M059J (cell line): Measurements from ENCODE around the gene PIM3. TPM values are rescaled to one million over a fixed set of nuclear protein-coding genes. Genes with fewer than 3 reads are reported as not detected.
"Not testable (repeated sequence)": the region's sequence is repeated elsewhere in the genome, so short reads cannot be mapped to it uniquely, and the experiment has no call there.

ENCODE experiments used
- DNase-seq: peaks from one replicate; pipeline ENCODE4 v3.0.0-alpha.2; 2012; ENCODE audit warnings: low read depth
- total RNA-seq: library from RNA; depleted of rRNA; stranded (reverse); fragments of >200 nt; shearing (Covaris generic); gene quantifications from 2 replicates; pipeline ENCODE4 v1.2.3, GENCODE V29; 2014

The PIM3 gene
- total RNA-seq, 1 experiment from 2014 or later: 44.2 TPM

GRCh38 chr22:49966774-49967705 lies 6.5 kb downstream of the PIM3 start:
- DNase-seq: no peak

DNA sequence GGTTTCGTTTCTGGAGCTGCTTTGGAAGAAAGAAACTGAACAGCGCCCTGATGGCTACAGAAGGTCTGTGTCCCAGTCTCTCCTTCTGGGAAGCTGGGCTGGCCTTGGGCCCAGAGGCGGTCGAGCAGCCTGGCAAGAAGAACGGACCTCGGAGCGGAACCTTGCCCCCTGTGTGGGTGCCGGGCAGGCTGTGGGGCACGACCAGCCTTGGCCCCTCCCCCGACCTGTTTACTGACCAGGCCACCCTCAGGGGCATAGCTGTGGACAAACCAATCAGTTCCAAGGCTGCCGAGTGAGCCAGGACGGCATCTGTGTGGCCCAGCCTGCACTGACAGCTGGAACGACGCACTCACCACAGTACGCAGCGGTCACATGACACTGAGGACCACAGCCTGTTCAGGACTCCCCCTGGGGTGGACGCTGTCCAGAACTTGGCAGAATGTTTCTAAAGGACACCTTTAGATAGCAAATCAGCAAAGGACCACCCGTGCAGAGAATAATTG lies 7.2 kb downstream of the PIM3 start:
- DNase-seq: no peak

GRCh38 chr22:49968313-49968830 lies 7.8 kb downstream of the PIM3 start:
- no peak for DNase-seq

DNA sequence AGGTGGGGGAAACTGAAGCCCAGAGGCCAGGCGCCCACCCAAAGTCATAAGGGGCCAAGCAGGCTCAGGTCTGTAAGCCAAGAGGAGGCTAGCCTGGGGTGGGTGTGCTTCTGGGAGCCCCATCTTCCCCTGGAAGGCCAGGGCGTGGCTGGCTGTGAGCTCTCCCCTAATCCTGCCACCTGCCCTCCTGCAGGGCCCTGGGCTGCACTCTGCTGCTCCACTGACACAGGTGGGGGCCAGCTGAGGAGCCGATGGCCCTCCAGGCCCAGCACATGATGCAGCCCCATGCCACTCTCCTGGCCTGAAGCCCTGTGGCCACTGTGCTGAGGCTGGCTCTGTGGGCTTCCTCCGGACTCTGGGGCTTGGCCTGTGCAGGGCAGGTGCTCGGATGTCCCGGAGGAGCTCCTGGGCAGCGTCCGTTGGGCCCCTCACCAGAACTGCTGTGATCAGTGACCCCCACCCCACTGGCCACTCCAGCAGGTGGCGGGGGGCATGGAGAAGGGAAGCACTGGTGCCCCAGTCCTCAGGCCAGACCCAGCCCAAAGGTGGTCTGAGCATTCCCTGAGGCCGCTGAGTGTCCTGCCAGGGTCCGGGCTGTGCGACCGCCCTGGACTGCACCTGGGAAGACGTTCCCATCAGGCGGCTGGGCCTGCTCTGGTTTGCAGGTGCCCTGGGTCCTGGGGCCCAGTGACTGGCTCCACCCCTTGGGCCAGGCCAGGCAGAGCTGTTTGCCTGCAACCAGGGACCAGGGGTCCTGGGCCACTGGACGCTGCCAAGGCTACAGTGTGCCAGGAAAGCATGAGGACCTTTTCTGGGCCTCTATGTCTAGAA lies 8.5 kb downstream of the PIM3 start:
- DNase-seq: no peak

DNA sequence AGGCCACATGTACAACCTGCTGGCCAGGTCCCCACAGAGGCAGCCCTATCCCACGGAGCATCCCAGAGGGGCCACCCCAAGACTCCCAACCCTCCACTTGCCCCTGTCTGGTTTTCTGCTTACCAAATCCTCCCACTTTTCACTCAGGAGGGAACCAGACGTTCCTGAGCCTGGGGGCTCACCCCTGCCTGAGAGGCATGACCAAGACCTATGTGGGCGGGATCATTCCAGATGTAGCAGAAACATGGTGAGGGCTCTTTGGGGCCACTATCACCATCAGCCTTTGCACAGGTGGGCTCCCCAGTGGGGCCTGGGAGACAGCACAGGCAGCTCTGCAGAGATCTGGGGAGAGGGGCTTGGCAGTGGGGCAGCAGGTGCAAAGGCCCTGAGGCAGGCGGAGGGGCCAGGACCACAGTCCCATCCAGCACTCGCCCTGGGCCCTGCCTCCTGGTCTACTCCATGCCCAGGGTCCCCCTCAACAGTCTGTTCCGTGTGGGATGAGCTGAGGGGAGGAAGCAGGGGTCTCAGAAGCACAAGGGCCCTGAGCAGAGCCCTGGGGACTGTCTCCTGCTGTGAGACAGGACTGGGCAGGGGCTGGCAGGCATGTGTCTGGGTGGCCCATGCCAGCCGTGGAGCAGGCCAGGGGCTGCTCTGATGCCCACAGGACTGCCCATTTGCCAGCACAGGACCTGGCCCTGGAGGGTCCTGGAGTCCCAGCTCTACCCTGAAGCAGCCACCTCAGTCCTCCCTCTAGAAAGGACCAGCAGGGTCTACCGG lies 9.4 kb downstream of the PIM3 start:
- DNase-seq: no peak

DNA sequence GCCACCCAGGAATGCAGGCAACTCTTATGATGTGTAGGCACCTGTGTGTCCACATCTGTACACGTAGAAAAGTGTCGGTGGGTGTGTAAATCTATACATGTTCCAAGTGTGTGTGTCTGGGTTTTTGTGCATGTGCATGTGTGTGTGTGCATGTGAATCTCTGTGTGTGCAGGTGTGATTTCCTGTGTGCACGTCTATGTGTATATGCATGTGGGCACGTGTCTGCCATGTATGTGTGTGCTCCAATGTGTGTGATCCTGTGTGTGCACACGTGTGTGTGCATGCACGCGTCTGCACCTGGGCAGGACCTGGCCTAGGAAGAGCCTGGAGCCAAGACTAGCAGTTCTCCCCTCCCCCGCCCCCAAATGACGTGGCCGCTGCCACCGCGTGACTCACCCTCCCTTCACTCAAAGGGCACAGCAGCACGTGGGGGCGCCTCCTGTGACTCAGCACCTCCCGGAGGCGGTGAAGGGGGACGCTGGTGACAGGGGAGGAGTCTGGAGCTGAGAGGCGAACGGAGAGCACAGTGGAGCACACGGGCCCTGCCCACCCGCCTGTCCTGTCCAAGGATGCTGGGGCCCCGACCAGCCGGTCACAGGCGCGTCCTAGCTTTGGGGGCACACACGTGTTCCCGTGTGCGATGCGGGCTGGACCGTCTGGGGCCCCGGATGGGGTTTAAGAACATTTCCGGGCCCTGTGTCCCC lies 10.1 kb downstream of the PIM3 start:
- DNase-seq: peak; percentile 98

DNA sequence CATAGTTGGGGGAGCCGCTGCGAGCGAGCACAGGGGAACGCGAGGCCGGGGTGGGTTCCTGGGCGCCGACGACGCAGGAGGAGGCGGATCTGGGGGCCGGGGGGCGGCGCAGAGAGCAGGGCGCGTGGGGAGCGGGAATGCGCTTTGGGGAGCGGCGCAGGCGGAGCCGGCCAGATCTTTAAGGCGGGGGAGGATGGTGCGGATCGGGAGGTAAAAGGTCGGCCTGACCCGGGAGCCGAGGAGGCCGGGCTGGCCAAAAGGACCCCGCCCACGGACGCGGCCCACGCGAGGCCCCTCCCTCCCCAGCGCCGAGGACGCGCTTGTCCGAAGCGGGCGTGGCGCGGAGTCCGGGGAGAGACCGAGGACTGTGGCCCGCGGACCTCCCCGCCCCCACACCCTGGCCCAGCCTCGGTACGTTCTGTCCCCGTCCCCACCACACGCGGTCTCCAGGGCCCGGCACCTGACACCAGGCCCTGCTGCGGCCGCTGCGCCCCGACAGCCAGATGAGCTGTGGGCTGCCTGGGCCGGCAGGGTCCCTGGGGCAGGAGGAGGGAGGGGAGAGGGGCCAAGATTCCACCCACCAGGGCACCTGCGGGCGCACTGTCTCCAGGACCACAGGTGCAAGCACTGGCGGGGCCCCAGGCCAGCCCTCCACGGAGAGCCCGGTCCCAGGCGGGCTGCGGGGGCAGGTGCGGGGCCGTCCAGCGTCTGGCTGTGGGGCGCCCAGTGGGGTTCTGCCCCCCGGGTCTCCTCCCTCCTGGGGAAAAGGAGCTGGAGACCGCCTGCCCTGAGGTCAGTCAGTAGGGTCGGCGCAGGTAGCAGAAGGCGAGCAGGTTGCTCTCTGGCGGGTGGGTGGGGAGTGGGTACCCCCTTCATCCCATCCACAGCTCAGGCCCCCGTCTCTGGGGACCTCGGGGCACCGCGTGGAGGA lies 10.9 kb downstream of the PIM3 start:
- peak; percentile 67 for DNase-seq

- no peak for DNase-seq
Measured at GRCh38 chr22:49972163-49973017, 11.8 kb downstream of the PIM3 start.

GRCh38 chr22:49973018-49973961 lies 12.7 kb downstream of the PIM3 start:
- DNase-seq: no peak

- no peak for DNase-seq
Measured at GRCh38 chr22:49975543-49976389, 15.2 kb downstream of the PIM3 start.

- DNase-seq: peak; percentile 19
Measured at GRCh38 chr22:49976439-49977175, 16.0 kb downstream of the PIM3 start.

DNA sequence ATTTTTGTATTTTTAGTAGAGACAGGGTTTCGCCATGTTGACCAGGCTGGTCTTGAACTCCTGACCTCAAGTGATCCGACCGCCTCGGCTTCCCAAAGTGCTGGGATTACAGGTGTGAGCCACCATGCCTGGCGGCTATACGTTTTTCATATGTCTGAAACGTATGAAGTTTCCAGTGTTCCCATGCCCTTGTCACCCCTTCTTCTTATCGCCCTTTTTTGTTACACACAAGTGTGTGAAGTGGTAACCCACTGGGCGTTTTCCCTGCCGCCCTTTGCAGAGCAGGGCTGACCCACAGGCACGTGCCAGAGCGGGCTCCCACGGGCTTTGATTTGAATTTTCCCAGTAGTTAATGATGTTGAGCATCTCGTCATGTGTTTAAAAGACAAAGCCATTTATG lies 17.0 kb downstream of the PIM3 start:
- DNase-seq: no peak

DNA sequence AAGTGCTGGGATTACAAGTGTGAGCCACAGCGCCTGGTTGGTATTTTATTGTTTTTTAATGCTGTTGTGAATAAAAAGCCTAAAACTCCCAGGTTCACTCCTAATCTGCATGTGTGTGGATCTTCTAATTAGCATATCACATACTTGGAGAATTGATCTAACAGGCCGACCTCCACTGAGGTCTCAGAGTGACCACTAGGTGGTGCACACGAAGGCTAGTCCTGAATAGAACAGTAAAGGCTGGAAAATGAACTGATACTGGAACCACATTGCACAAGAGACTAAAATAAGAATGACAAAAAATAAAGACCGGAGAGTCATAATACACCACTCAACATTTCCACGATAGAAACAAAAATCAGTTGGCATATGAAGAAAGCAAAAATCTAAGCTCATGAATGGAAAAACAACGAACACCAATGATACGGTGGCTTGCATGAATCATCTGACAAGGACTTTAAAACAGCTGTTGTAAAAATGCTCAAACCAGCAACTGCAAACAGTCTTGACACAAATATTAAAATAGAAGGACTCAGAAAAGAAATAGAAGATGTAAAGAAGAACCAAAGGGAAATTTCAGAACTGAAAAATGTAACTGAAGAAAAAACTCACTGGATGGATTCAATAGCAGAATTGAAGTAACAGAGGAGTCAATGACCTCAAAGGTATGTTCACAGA lies 19.2 kb downstream of the PIM3 start:
- peak; percentile 35 for DNase-seq

- DNase-seq: not testable (repeated sequence)
Measured at GRCh38 chr22:49981799-49982198, 21.2 kb downstream of the PIM3 start.
